ENCODE measurements around the gene RAPGEF3.
A peak's percentile ranks its signal among the peaks of the same experiment; 100 is the strongest.

The RAPGEF3 gene

DNA sequence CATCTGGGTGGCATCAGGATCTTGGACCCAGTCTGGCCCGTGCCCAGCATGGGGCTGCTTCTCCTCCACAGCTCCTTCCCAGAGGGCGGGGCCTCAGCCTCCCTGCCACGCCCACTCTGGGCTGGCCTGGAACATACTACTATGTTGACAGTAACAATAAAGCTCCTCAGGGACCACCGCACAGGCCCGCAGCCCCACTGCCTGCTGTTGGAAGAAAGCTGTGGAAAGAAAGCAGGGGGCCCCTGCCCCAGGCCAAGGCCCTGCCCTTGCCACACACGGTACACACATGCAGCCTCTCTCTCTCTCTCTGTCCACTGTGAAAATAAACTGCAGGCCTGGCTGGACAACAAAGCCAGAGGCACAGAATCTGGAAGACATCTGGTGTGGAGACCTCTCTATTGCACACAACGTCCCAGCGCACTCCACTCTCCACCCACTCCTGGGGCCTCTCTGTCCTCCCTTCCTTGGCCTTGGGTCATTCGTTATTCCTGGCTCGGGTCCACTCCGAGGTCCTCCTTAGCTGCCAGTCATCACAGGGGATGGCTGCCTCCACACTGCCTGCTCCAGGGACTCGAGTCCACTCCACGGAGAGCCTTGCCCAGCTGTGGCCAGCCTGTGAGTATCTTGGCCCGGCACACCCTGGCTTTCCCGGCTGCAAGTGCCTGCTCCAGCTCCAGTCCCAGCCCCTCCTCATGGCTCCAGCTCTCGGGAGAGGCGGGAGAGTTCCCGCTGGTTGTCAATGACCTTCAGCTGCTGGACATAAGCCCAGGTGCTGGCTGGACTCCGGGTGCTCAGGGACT is 21.6 kb downstream of the RAPGEF3 start:
- no peak overlapping the region for H2BK5ac ChIP-seq (ENCODE audit: low read depth, low read length, poor library complexity, severe bottlenecking)
- H3K14ac ChIP-seq (ENCODE audit: low read length in 2 of 2): peak overlapping the region in 1 of 2 experiments; percentile 23
- H2AFZ ChIP-seq (ENCODE audit: low read depth, low read length): no peak overlapping the region
- H3K27ac ChIP-seq (ENCODE audit: low read length, poor library complexity, severe bottlenecking): no peak overlapping the region
- H2BK15ac ChIP-seq (ENCODE audit: low read depth, poor library complexity, severe bottlenecking): no peak overlapping the region
- H2BK120ac ChIP-seq (ENCODE audit: low read depth, low read length): no peak overlapping the region
- H3K36me3 ChIP-seq (ENCODE audit: control insufficient read depth in 1 of 2, insufficient read depth in 2 of 2, low read depth in 1 of 2, low read length in 2 of 2): peaks cover 0 to 60% of the 10 kb centered on the region in 2 experiments
- H3K4me2 ChIP-seq (ENCODE audit: low read length, poor library complexity, severe bottlenecking): no peak overlapping the region
- H4K8ac ChIP-seq (ENCODE audit: low read length): peak overlapping the region; percentile 47
- peak overlapping the region; percentile 9 to 68 for H3K18ac ChIP-seq (ENCODE audit: low read depth in 1 of 2, low read length in 2 of 2)
- no peak overlapping the region for H3K4ac ChIP-seq (ENCODE audit: low read depth in 1 of 2, low read length in 2 of 2)
- peaks cover 30% of the 10 kb centered on the region for H3K4me1 ChIP-seq (ENCODE audit: control insufficient read depth, insufficient read depth, low read depth, low read length)
- peak overlapping the region in 1 of 2 experiments; percentile 42 for H2BK12ac ChIP-seq (ENCODE audit: low read length in 2 of 2)
- no peak overlapping the region for H3K23ac ChIP-seq (ENCODE audit: low read length in 2 of 2)
- DNase-seq: peak; percentile 58
- H3K79me1 ChIP-seq (replicated peaks; ENCODE audit: low read length, poor library complexity, severe bottlenecking): no peaks in the 10 kb centered on the region
- H4K91ac ChIP-seq (ENCODE audit: low read length): peak overlapping the region; percentile 20
- H3K4me3 ChIP-seq (ENCODE audit: insufficient read depth in 1 of 2, low read depth in 1 of 2, low read length in 2 of 2): peak overlapping the region in 1 of 2 experiments; percentile 48
- no peak overlapping the region for H2AK5ac ChIP-seq (ENCODE audit: low read length, severe bottlenecking)
- WGBS: 53% methylated on average over 17 of the region's 19 CpGs
- H3K9ac ChIP-seq (ENCODE audit: low read length): peak overlapping the region; percentile 47
- no peaks in the 10 kb centered on the region for H3K9me3 ChIP-seq (ENCODE audit: control insufficient read depth, low read length)
- H3K27me3 ChIP-seq (ENCODE audit: control insufficient read depth in 1 of 2, insufficient read depth in 1 of 2, low read length in 2 of 2): no peaks in the 10 kb centered on the region

DNA sequence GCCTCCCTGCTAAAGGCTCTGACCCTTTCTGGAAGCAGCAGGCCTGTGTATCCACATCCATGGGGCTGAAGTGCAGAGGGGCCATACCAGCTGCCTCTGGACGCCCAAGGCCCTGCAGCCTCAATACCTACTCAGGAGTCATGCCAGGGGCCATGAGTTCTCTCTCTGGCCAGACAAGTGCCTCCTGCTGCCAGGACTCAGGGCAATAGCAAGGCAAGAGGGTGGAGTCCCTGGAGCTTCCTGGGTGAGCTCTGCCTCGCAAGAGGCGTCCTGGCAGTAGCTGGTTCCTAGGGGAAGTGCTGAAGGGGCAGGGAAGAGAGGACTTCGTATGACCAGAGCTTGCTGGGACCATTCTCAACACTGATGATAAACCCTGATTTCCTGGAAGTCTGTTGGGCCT is 22.5 kb downstream of the RAPGEF3 start:
- no peak overlapping the region for H3K27ac ChIP-seq (ENCODE audit: low read length, poor library complexity, severe bottlenecking)
- no peak overlapping the region for H2AFZ ChIP-seq (ENCODE audit: low read depth, low read length)
- H3K18ac ChIP-seq (ENCODE audit: low read depth in 1 of 2, low read length in 2 of 2): no peak overlapping the region
- no peak overlapping the region for H4K91ac ChIP-seq (ENCODE audit: low read length)
- no peak overlapping the region for H3K4me2 ChIP-seq (ENCODE audit: low read length, poor library complexity, severe bottlenecking)
- no peak overlapping the region for H3K4ac ChIP-seq (ENCODE audit: low read depth in 1 of 2, low read length in 2 of 2)
- WGBS: 83% methylated on average over 4 of the region's 4 CpGs
- no peak overlapping the region for H2BK120ac ChIP-seq (ENCODE audit: low read depth, low read length)
- no peak overlapping the region for H2BK5ac ChIP-seq (ENCODE audit: low read depth, low read length, poor library complexity, severe bottlenecking)
- H2AK5ac ChIP-seq (ENCODE audit: low read length, severe bottlenecking): no peak overlapping the region
- H3K9me3 ChIP-seq (ENCODE audit: control insufficient read depth, low read length): no peaks in the 10 kb centered on the region
- no peak overlapping the region for H3K23ac ChIP-seq (ENCODE audit: low read length in 2 of 2)
- H3K27me3 ChIP-seq (ENCODE audit: control insufficient read depth in 1 of 2, insufficient read depth in 1 of 2, low read length in 2 of 2): no peaks in the 10 kb centered on the region
- H3K4me1 ChIP-seq (ENCODE audit: control insufficient read depth, insufficient read depth, low read depth, low read length): peaks cover 25% of the 10 kb centered on the region
- H2BK15ac ChIP-seq (ENCODE audit: low read depth, poor library complexity, severe bottlenecking): no peak overlapping the region
- H3K79me1 ChIP-seq (replicated peaks; ENCODE audit: low read length, poor library complexity, severe bottlenecking): no peaks in the 10 kb centered on the region
- H3K36me3 ChIP-seq (ENCODE audit: control insufficient read depth in 1 of 2, insufficient read depth in 2 of 2, low read depth in 1 of 2, low read length in 2 of 2): peaks cover 0 to 60% of the 10 kb centered on the region in 2 experiments
- H3K9ac ChIP-seq (ENCODE audit: low read length): no peak overlapping the region
- no peak overlapping the region for H4K8ac ChIP-seq (ENCODE audit: low read length)
- DNase-seq: no peak
- H3K14ac ChIP-seq (ENCODE audit: low read length in 2 of 2): peak overlapping the region in 1 of 2 experiments; percentile 73
- H2BK12ac ChIP-seq (ENCODE audit: low read length in 2 of 2): peak overlapping the region in 1 of 2 experiments; percentile 21
- H3K4me3 ChIP-seq (ENCODE audit: insufficient read depth in 1 of 2, low read depth in 1 of 2, low read length in 2 of 2): no peak overlapping the region

- Histone ChIP-seq H3K27me3 (ENCODE audit: control insufficient read depth in 1 of 2, insufficient read depth in 1 of 2, low read length in 2 of 2) (no peaks in the 10 kb centered on the region), H3K9me3 (ENCODE audit: control insufficient read depth, low read length) (no peaks in the 10 kb centered on the region), H3K4me1 (ENCODE audit: control insufficient read depth, insufficient read depth, low read depth, low read length) (peaks cover 19% of the 10 kb centered on the region), H4K8ac (ENCODE audit: low read length) (no peak overlapping the region), H3K14ac (ENCODE audit: low read length in 2 of 2) (peak overlapping the region in 1 of 2 experiments; percentile 5), H4K91ac (ENCODE audit: low read length) (no peak overlapping the region), H3K36me3 (ENCODE audit: control insufficient read depth in 1 of 2, insufficient read depth in 2 of 2, low read depth in 1 of 2, low read length in 2 of 2) (peaks cover 0 to 57% of the 10 kb centered on the region in 2 experiments), H3K9ac (ENCODE audit: low read length) (no peak overlapping the region), H3K4ac (ENCODE audit: low read depth in 1 of 2, low read length in 2 of 2) (no peak overlapping the region), H2BK12ac (ENCODE audit: low read length in 2 of 2) (peak overlapping the region in 1 of 2 experiments; percentile 7), H3K27ac (ENCODE audit: low read length, poor library complexity, severe bottlenecking) (no peak overlapping the region), H3K23ac (ENCODE audit: low read length in 2 of 2) (no peak overlapping the region), H2BK120ac (ENCODE audit: low read depth, low read length) (peak overlapping the region; percentile 39), H3K4me2 (ENCODE audit: low read length, poor library complexity, severe bottlenecking) (no peak overlapping the region), H2BK15ac (ENCODE audit: low read depth, poor library complexity, severe bottlenecking) (no peak overlapping the region), H2AFZ (ENCODE audit: low read depth, low read length) (no peak overlapping the region), H3K79me1 (replicated peaks; ENCODE audit: low read length, poor library complexity, severe bottlenecking) (no peaks in the 10 kb centered on the region), H2AK5ac (ENCODE audit: low read length, severe bottlenecking) (no peak overlapping the region), H3K18ac (ENCODE audit: low read depth in 1 of 2, low read length in 2 of 2) (no peak overlapping the region), H3K4me3 (ENCODE audit: insufficient read depth in 1 of 2, low read depth in 1 of 2, low read length in 2 of 2) (no peak overlapping the region), H2BK5ac (ENCODE audit: low read depth, low read length, poor library complexity, severe bottlenecking) (no peak overlapping the region)
- 94% methylated on average over 11 of the region's 11 CpGs for WGBS
- DNase-seq: no peak
These were observed 23.0 kb downstream of the RAPGEF3 start for GRCh38 chr12:47735649-47736048.

DNA sequence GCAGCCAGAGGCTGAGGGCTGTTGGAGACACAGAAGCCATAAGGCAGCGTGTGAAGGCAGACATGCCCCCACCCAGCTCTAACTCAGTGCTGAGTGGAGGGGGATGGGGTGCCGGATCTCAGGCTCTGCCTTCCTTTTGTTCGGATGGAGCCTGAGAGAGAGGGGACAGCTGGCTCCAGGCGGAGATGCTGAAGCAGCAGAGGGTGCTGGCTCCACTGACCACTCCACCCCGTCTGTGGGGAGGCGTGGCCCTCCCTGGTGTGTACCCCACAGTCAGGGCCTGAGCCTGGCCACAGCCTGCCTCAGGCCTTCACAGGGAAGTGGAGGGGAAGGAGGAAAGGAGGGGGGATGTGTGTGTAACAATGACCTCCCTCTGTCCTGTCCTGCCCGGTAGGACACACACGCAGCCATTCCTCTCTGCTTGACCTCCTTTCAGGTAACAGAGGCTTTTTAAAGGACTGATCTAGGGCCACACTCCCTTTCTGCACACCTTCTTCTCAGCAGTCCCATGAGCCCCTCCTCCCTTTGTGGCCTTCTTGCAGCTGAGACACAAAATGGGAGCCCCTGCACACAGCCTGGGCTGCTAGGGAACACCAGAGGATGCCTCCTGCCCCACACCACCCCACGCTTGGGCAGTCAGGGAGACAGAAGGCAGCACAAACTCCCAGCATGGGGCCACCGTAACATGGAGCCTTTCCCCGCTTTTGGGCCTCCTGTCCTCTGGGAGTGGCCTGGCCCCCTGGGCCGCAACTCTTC is 23.8 kb downstream of the RAPGEF3 start:
- Histone ChIP-seq H4K8ac (ENCODE audit: low read length) (peak overlapping the region; percentile 86), H3K36me3 (ENCODE audit: control insufficient read depth in 1 of 2, insufficient read depth in 2 of 2, low read depth in 1 of 2, low read length in 2 of 2) (peaks cover 0 to 50% of the 10 kb centered on the region in 2 experiments), H2BK15ac (ENCODE audit: low read depth, poor library complexity, severe bottlenecking) (peak overlapping the region; percentile 17), H3K14ac (ENCODE audit: low read length in 2 of 2) (peak overlapping the region in 1 of 2 experiments; percentile 12), H3K23ac (ENCODE audit: low read length in 2 of 2) (no peak overlapping the region), H2AK5ac (ENCODE audit: low read length, severe bottlenecking) (no peak overlapping the region), H3K4me3 (ENCODE audit: insufficient read depth in 1 of 2, low read depth in 1 of 2, low read length in 2 of 2) (no peak overlapping the region), H3K18ac (ENCODE audit: low read depth in 1 of 2, low read length in 2 of 2) (peak overlapping the region in 1 of 2 experiments; percentile 52), H3K4ac (ENCODE audit: low read depth in 1 of 2, low read length in 2 of 2) (peak overlapping the region in 1 of 2 experiments; percentile 18), H2AFZ (ENCODE audit: low read depth, low read length) (peak overlapping the region; percentile 7), H3K27me3 (ENCODE audit: control insufficient read depth in 1 of 2, insufficient read depth in 1 of 2, low read length in 2 of 2) (no peaks in the 10 kb centered on the region), H4K91ac (ENCODE audit: low read length) (peak overlapping the region; percentile 67), H3K79me1 (replicated peaks; ENCODE audit: low read length, poor library complexity, severe bottlenecking) (no peaks in the 10 kb centered on the region), H3K27ac (ENCODE audit: low read length, poor library complexity, severe bottlenecking) (no peak overlapping the region), H3K4me1 (ENCODE audit: control insufficient read depth, insufficient read depth, low read depth, low read length) (peaks cover 20% of the 10 kb centered on the region), H3K4me2 (ENCODE audit: low read length, poor library complexity, severe bottlenecking) (no peak overlapping the region), H3K9me3 (ENCODE audit: control insufficient read depth, low read length) (no peaks in the 10 kb centered on the region), H3K9ac (ENCODE audit: low read length) (no peak overlapping the region), H2BK5ac (ENCODE audit: low read depth, low read length, poor library complexity, severe bottlenecking) (no peak overlapping the region), H2BK12ac (ENCODE audit: low read length in 2 of 2) (peak overlapping the region in 1 of 2 experiments; percentile 29), H2BK120ac (ENCODE audit: low read depth, low read length) (peak overlapping the region; percentile 39)
- 61% methylated on average over 12 of the region's 12 CpGs for WGBS
- no peak for DNase-seq

All from mesenchymal stem cell (in vitro differentiated cells and primary cell).